T47D (cell line): ENCODE data around the gene ACOT6.
"Not testable (repeated sequence)": the region's sequence is repeated elsewhere in the genome, so short reads cannot be mapped to it uniquely, and the experiment has no call there.

Source experiments
- DNase-seq, 2 experiments: peaks; one replicate each; pipeline versions ENCODE4 v3.0.0 to v3.0.0-alpha.2; 2011 to 2012; ENCODE audit warnings: low read depth in 1 of 2, low spot score in 1 of 2
- JUND ChIP-seq: IDR thresholded peaks from 2 replicates; pipeline ENCODE4 v1.6.1; 2012; ENCODE audit warnings: low read depth
- in situ Hi-C: cut with HindIII; loops from 2 replicates; pipeline ENCODE4 v1.10.0; 2016; ENCODE audit warnings: low sequenced_read_pairs, low pct_unique_long_range_greater_than_20kb

Gene ACOT6, protein sequence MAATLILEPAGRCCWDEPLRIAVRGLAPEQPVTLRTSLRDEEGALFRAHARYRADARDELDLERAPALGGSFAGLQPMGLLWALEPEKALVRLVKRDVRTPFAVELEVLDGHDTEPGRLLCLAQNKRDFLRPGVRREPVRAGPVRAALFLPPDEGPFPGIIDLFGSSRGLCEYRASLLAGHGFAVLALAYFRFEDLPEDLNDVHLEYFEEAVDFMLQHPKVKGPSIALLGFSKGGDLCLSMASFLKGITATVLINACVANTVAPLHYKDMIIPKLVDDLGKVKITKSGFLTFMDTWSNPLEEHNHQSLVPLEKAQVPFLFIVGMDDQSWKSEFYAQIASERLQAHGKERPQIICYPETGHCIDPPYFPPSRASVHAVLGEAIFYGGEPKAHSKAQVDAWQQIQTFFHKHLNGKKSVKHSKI

DNA sequence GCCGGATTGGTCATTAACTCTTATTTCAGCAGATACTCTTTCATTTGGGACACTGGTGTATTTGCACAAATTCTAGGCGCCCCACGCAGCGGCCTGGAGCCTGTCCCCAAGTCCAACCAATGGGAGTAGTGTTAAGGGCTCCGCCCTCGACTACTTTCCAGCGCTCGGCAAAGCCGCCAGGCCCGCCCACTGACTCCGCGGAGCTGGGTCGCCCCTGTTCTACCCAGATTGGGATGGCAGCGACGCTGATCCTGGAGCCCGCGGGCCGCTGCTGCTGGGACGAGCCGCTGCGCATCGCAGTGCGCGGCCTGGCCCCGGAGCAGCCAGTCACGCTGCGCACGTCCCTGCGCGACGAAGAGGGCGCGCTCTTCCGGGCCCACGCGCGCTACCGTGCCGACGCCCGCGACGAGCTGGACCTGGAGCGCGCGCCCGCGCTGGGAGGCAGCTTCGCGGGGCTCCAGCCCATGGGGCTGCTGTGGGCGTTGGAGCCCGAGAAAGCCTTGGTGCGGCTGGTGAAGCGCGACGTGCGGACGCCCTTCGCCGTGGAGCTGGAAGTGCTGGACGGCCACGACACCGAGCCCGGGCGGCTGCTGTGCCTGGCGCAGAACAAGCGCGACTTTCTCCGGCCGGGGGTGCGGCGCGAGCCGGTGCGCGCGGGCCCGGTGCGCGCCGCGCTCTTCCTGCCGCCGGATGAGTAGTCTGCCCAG, at the start of gene ACOT6:
TSS of gene ACOT6 (plus strand) at position 179 of the 707 bp plus-strand sequence. CDS start at position 234, 55 bp downstream.
- in situ Hi-C loops = no loop called here
- no peak for TF ChIP-seq JUND
- peak; percentile 91 to 95 for DNase-seq

DNA sequence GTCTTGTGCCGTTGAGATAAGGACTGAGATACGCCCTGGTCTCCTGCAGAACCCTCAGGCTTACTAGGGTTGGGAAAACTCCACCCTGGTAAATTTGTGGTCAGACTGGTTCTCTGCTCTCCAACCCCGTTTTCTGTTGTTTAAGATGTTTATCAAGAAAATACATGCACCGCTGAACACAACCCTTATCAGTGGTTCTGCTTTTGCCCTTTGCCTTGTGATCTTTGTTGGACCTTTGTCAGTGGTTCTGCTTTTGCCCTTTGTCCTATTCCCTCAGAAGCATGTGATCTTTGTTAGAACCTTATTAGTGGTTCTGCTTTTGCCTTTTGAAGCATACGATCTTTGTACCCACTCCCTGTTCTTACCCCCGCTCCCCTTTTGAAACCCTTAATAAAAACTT, 49.6 kb upstream of the ACOT6 start:
- DNase-seq = not testable (repeated sequence)

GRCh38 chr14:73566431-73566830, 45.9 kb upstream of the ACOT6 start:
- DNase-seq, in situ Hi-C loops: not testable (repeated sequence)

More for the DNA sequence above, 49.6 kb upstream of the ACOT6 start:
- in situ Hi-C loops = not testable (repeated sequence)

GRCh38 chr14:73566935-73567334, 45.4 kb upstream of the ACOT6 start:
- DNase-seq, in situ Hi-C loops: not testable (repeated sequence)

DNA sequence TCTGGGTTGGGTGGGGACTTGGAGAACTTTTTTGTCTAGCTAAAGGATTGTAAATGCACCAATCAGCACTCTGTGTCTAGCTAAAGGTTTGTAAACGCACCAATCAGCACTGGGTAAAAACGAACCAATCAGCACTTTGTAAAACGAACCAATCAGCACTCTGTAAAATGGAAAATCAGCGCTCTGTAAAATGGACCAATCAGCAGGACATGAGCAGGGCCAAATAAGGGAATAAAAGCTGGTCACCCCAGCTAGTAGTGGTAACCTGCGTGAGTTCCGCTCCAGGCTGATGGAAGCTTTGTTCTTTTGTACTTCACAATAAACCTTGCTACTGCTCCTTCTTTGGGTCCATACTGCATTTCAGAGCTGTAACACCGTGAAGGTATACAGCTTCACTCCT, 45.0 kb upstream of the ACOT6 start:
- TF ChIP-seq JUND = no peak
- in situ Hi-C loops = no loop called here
- no peak for DNase-seq

- peak in 1 of 2 experiments; percentile 78 for DNase-seq
- in situ Hi-C loops = no loop called here
- no peak for TF ChIP-seq JUND
These were observed 44.1 kb upstream of the ACOT6 start for GRCh38 chr14:73567951-73568885.

DNA sequence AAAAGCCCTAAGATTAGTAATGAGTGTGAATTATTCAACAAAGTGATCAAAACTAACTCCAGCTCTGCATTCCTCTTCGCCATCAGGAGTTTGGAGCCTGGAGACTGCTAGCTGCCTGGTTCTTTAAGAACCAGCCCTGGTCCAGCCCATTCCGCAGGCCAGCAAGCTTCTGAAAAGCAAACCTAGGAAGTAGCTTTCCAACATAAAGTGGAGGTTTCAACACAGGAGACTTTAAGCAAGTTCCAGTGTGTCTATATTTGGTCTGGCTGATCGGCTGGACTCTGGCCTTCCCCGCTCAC, 43.5 kb upstream of the ACOT6 start:
- in situ Hi-C loops, DNase-seq: not testable (repeated sequence)

DNA sequence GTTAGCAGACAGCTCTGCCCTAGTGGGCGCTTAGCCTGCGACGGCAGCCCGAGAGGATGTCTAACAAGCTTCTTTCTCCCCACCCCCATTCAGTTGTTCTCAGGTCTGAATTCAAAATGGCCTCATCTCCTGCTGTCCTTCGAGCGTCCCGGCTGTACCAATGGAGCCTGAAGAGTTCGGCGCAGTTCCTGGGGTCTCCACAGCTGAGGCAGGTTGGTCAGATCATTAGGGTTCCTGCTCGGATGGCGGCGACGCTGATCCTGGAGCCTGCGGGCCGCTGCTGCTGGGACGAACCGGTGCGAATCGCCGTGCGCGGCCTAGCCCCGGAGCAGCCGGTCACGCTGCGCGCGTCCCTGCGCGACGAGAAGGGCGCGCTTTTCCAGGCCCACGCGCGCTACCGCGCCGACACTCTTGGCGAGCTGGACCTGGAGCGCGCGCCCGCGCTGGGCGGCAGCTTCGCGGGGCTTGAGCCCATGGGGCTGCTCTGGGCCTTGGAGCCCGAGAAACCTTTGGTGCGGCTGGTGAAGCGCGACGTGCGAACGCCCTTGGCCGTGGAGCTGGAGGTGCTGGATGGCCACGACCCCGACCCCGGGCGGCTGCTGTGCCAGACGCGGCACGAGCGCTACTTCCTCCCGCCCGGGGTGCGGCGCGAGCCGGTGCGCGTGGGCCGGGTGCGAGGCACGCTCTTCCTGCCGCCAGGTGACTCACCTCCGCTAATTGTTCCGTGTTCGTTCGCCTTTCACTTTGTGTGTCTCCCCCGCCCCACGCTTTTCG, 42.9 kb upstream of the ACOT6 start, which contains the start of gene ACOT2:
TSS of gene ACOT2 (plus strand) at position 29 of the 774 bp plus-strand sequence. CDS start at position 57, 28 bp downstream.
- DNase-seq = peak; percentile 83 to 97
- in situ Hi-C loops = not testable (repeated sequence)
- 0 out of 2 replicates have a peak, but pooled peaks have one; percentile 26 for TF ChIP-seq JUND

GRCh38 chr14:73570913-73571312, 41.4 kb upstream of the ACOT6 start:
- peak in 1 of 2 experiments; percentile 74 for DNase-seq
- in situ Hi-C loops = not testable (repeated sequence)

DNA sequence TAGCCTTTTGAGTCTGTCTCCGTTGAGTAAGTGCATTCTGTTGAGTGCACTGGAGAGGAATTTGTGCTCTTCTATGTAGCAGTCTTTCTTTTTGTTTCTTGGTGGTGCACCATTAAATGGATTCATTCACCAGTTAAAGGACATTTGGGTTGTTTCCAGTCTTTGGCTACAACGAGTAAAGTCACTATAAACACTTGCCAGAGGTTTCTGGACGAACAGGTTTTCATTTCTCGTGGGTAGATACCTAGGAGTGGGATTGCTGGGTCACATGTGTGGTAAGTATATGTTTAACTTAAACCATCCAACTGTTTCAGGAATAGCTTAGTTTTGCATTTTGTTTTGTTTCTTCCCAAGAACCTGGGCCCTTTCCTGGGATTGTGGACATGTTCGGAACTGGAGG, 39.3 kb upstream of the ACOT6 start:
- in situ Hi-C loops = not testable (repeated sequence)
- peak in 1 of 2 experiments; percentile 88 for DNase-seq

- in situ Hi-C loops, DNase-seq: not testable (repeated sequence)
These were observed 38.6 kb upstream of the ACOT6 start for GRCh38 chr14:73573740-73574139.

DNA sequence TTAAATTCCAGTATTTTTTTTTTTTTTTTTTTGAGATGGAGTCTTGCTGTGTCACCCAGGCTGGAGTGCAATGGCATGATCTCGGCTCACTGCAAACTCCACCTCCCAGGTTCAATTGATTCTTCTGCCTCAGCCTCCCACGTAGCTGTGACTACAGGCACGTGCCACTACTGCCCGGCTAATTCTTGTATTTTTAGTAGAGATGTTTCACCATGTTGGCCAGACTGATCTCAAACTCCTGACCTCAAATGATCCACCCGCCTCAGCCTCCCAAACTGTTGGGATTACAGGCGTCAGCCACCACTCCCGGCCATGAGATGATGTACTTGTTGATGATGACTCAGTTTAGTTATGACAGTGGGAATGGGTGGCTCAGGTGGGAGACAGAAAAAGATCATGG, 38.1 kb upstream of the ACOT6 start:
- in situ Hi-C loops = not testable (repeated sequence)

More for the DNA sequence above, 38.1 kb upstream of the ACOT6 start:
- DNase-seq = not testable (repeated sequence)
